Measurements from ENCODE around the gene ACSF2. TPM values are rescaled to one million over a fixed set of nuclear protein-coding genes. Genes with fewer than 3 reads are reported as not detected.

The ACSF2 gene
- total RNA-seq, 1 donor from 2014 or later, result 70.4 TPM

- DNase-seq (no peak), ATAC-seq (no peak)
- no peak for TF ChIP-seq CTCF (IDR thresholded peaks at IDR 0.05)
- Histone ChIP-seq H3K9me3 (no peaks in the 10 kb centered on the region), H3K4me1 (peaks cover 37% of the 10 kb centered on the region), H3K27ac (no peak overlapping the region), H3K27me3 (ENCODE audit: low read depth) (no peaks in the 10 kb centered on the region), H3K4me3 (no peak overlapping the region), H3K36me3 (no peaks in the 10 kb centered on the region)
- intact Hi-C loops (cut with DNase I), result no loop called here
Observed at GRCh38 chr17:50430821-50431618, 5.0 kb downstream of the ACSF2 start.

- no peak overlapping the region for H3K4me3 ChIP-seq
- intact Hi-C loops (cut with DNase I), result no loop called here
- H3K4me1 ChIP-seq, result peaks cover 27% of the 10 kb centered on the region
- DNase-seq (no peak), ATAC-seq (no peak)
- no peaks in the 10 kb centered on the region for H3K9me3 ChIP-seq
- no peak overlapping the region for H3K27ac ChIP-seq
- TF ChIP-seq CTCF (IDR thresholded peaks at IDR 0.05), result no peak
- H3K36me3 ChIP-seq, result peaks cover 4% of the 10 kb centered on the region
- no peaks in the 10 kb centered on the region for H3K27me3 ChIP-seq (ENCODE audit: low read depth)
Observed at GRCh38 chr17:50432125-50432762, 6.2 kb downstream of the ACSF2 start.

- intact Hi-C loops (cut with DNase I), result no loop called here
- ATAC-seq, result no peak
Observed at GRCh38 chr17:50437409-50437808, 11.4 kb downstream of the ACSF2 start.

GRCh38 chr17:50439008-50439407 is 13.0 kb downstream of the ACSF2 start:
- Histone ChIP-seq H3K36me3 (peaks cover 7% of the 10 kb centered on the region), H3K4me3 (no peak overlapping the region), H3K27me3 (ENCODE audit: low read depth) (no peaks in the 10 kb centered on the region), H3K4me1 (peaks cover 23% of the 10 kb centered on the region), H3K9me3 (no peaks in the 10 kb centered on the region), H3K27ac (no peak overlapping the region)
- ATAC-seq (no peak), DNase-seq (no peak)
- intact Hi-C loops (cut with DNase I), result no loop called here
- no peak for TF ChIP-seq CTCF (IDR thresholded peaks at IDR 0.05)

More at GRCh38 chr17:50437409-50437808, 11.4 kb downstream of the ACSF2 start:
- Histone ChIP-seq H3K27ac (no peak overlapping the region), H3K4me3 (no peak overlapping the region), H3K36me3 (peaks cover 7% of the 10 kb centered on the region), H3K27me3 (ENCODE audit: low read depth) (no peaks in the 10 kb centered on the region), H3K4me1 (peaks cover 10% of the 10 kb centered on the region), H3K9me3 (no peaks in the 10 kb centered on the region)
- TF ChIP-seq CTCF (IDR thresholded peaks at IDR 0.05), result no peak
- no peak for DNase-seq

- Histone ChIP-seq H3K27me3 (ENCODE audit: low read depth) (no peaks in the 10 kb centered on the region), H3K4me1 (peaks cover 23% of the 10 kb centered on the region), H3K36me3 (peaks cover 7% of the 10 kb centered on the region), H3K4me3 (no peak overlapping the region), H3K27ac (peak overlapping the region; percentile 69), H3K9me3 (no peaks in the 10 kb centered on the region)
- intact Hi-C loops (cut with DNase I), result no loop called here
- DNase-seq (peak; percentile 69), ATAC-seq (peak; percentile 80 to 88)
- no peak for TF ChIP-seq CTCF (IDR thresholded peaks at IDR 0.05)
Observed at GRCh38 chr17:50440172-50440837, 14.3 kb downstream of the ACSF2 start.

All from lower lobe of right lung (tissue), 2 donors.